WTC11 (cell line): ENCODE data around the gene CDKN2AIP. TPM values are rescaled to one million over a fixed set of nuclear protein-coding genes. Genes with fewer than 3 reads are reported as not detected.

Experiments
- ATAC-seq: fragments of 200-7000 bp; cut with Tn5 transposase; 2 replicates; pipeline ENCODE4 v1.10.0; 2021; ENCODE audit warnings: mild to moderate bottlenecking, moderate library complexity
- CTCF ChIA-PET: fragments of 300-600 bp; sonication (Branson Sonifier 250); formaldehyde crosslinking; loops from one replicate; lab custom pipeline; 2021; ENCODE audit warnings: antibody characterized with exemption; lab: Charles Lee
- POLR2A ChIA-PET: fragments of 350-600 bp; sonication (Branson Sonifier 250); formaldehyde crosslinking; loops from one replicate; lab custom pipeline; 2021; ENCODE audit warnings: antibody characterized with exemption; lab: Charles Lee
- DNase-seq: peaks from one replicate; pipeline ENCODE4 v3.0.0; 2021; ENCODE audit warnings: low spot score
- H3K27ac Mint-ChIP-seq: 2 replicates; pipeline ENCODE4 v1.8.0; 2021; ENCODE audit warnings: mixed read lengths
- H3K27me3 Mint-ChIP-seq: 2 replicates; pipeline ENCODE4 v1.8.0; 2021; ENCODE audit warnings: low read depth, mild to moderate bottlenecking, moderate library complexity, mixed read lengths
- H3K36me3 Mint-ChIP-seq: 2 replicates; pipeline ENCODE4 v1.8.0; 2021; ENCODE audit warnings: mixed read lengths
- H3K4me1 Mint-ChIP-seq: 2 replicates; pipeline ENCODE4 v1.8.0; 2022; ENCODE audit warnings: mixed read lengths
- H3K4me3 Mint-ChIP-seq: 2 replicates; pipeline ENCODE4 v1.8.0; 2021; ENCODE audit warnings: mild to moderate bottlenecking, moderate library complexity, mixed read lengths
- H3K9me3 Mint-ChIP-seq: 2 replicates; pipeline ENCODE4 v1.8.0; 2021; ENCODE audit warnings: mixed read lengths
- ATF6 ChIP-seq: sonication (generic); formaldehyde crosslinking; IDR thresholded peaks from 2 replicates; pipeline ENCODE4 v1.8.1; 2023; ENCODE audit warnings: mild to moderate bottlenecking, missing genetic modification reagents
- CDX4 ChIP-seq: fragments of 250-450 bp; sonication (Bioruptor Pico); IDR thresholded peaks from 2 replicates; pipeline ENCODE4 v1.9.0; 2021; ENCODE audit warnings: moderate library complexity, mild to moderate bottlenecking, inconsistent platforms, borderline replicate concordance
- E2F5 ChIP-seq: sonication (generic); formaldehyde crosslinking; IDR thresholded peaks from 2 replicates; pipeline ENCODE4 v1.8.1; 2022; ENCODE audit warnings: mild to moderate bottlenecking, moderate library complexity, missing genetic modification reagents
- ERG ChIP-seq: fragments of 250-450 bp; sonication (Bioruptor Pico); IDR thresholded peaks from 2 replicates; pipeline ENCODE4 v1.8.0; 2021; ENCODE audit warnings: mild to moderate bottlenecking
- FOXJ3 ChIP-seq: sonication (generic); formaldehyde crosslinking; IDR thresholded peaks from 2 replicates; pipeline ENCODE4 v1.9.0; 2021; ENCODE audit warnings: missing genetic modification reagents, mild to moderate bottlenecking, borderline replicate concordance
- FOXK1 ChIP-seq: sonication (generic); formaldehyde crosslinking; IDR thresholded peaks from 2 replicates; pipeline ENCODE4 v1.8.0; 2022; ENCODE audit warnings: mild to moderate bottlenecking, moderate library complexity, missing genetic modification reagents
- GABPB1 ChIP-seq: sonication (generic); formaldehyde crosslinking; IDR thresholded peaks from 2 replicates; pipeline ENCODE4 v1.8.1; 2023; ENCODE audit warnings: mild to moderate bottlenecking, missing genetic modification reagents
- JAZF1 ChIP-seq: fragments of 250-450 bp; sonication (Bioruptor Pico); IDR thresholded peaks from 2 replicates; pipeline ENCODE4 v1.9.0; 2021; ENCODE audit warnings: moderate library complexity, mild to moderate bottlenecking, inconsistent platforms
- KAT7 ChIP-seq: sonication (generic); formaldehyde crosslinking; IDR thresholded peaks from 2 replicates; pipeline ENCODE4 v1.8.1; 2023; ENCODE audit warnings: missing genetic modification reagents, mild to moderate bottlenecking, borderline replicate concordance
- MXD4 ChIP-seq: fragments of 250-450 bp; sonication (Bioruptor Pico); IDR thresholded peaks from 2 replicates; pipeline ENCODE4 v1.8.0; 2021; ENCODE audit warnings: mild to moderate bottlenecking, moderate library complexity, borderline replicate concordance
- MYBL2 ChIP-seq: sonication (generic); formaldehyde crosslinking; IDR thresholded peaks from 2 replicates; pipeline ENCODE4 v1.8.1; 2023; ENCODE audit warnings: mild to moderate bottlenecking, moderate library complexity, missing genetic modification reagents
- NR2C2 ChIP-seq: sonication (generic); formaldehyde crosslinking; IDR thresholded peaks from 2 replicates; pipeline ENCODE4 v1.8.0; 2022; ENCODE audit warnings: mild to moderate bottlenecking, missing genetic modification reagents
- NR3C1 ChIP-seq: sonication (generic); formaldehyde crosslinking; conservative IDR thresholded peaks from 2 replicates; pipeline ENCODE4 v1.8.1; 2023; ENCODE audit warnings: low read depth, mild to moderate bottlenecking, missing genetic modification reagents
- OVOL2 ChIP-seq: fragments of 250-450 bp; sonication (Bioruptor Pico); IDR thresholded peaks from 2 replicates; pipeline ENCODE4 v1.9.0; 2021; ENCODE audit warnings: mild to moderate bottlenecking, borderline replicate concordance
- PRDM15 ChIP-seq: sonication (generic); formaldehyde crosslinking; IDR thresholded peaks from 2 replicates; pipeline ENCODE4 v1.8.0; 2022; ENCODE audit warnings: missing genetic modification reagents
- USF2 ChIP-seq: sonication (generic); formaldehyde crosslinking; IDR thresholded peaks from 2 replicates; pipeline ENCODE4 v1.8.1; 2023; ENCODE audit warnings: mild to moderate bottlenecking, missing genetic modification reagents, moderate library complexity
- ZNF219 ChIP-seq: sonication (generic); formaldehyde crosslinking; IDR thresholded peaks from 2 replicates; pipeline ENCODE4 v1.8.0; 2023; ENCODE audit warnings: missing genetic modification reagents, mild to moderate bottlenecking, borderline replicate concordance
- ZNF232 ChIP-seq: sonication (generic); formaldehyde crosslinking; IDR thresholded peaks from 2 replicates; pipeline ENCODE4 v1.8.0; 2022; ENCODE audit warnings: mild to moderate bottlenecking, missing genetic modification reagents
- ZNF317 ChIP-seq: sonication (generic); formaldehyde crosslinking; IDR thresholded peaks from 2 replicates; pipeline ENCODE4 v1.8.1; 2023; ENCODE audit warnings: low read depth, mild to moderate bottlenecking, moderate library complexity, missing genetic modification reagents, borderline replicate concordance
- ZNF396 ChIP-seq: fragments of 250-450 bp; sonication (Bioruptor Pico); IDR thresholded peaks from 2 replicates; pipeline ENCODE4 v1.8.0; 2021; ENCODE audit warnings: mild to moderate bottlenecking, moderate library complexity, borderline replicate concordance
- ZNF532 ChIP-seq: fragments of 250-450 bp; sonication (Bioruptor Pico); IDR thresholded peaks from 2 replicates; pipeline ENCODE4 v1.9.0; 2021; ENCODE audit warnings: mild to moderate bottlenecking, borderline replicate concordance
- total RNA-seq: library from RNA; stranded (reverse); gene quantifications from 3 replicates; pipeline ENCODE4 v1.2.3, GENCODE V29; 2021

The CDKN2AIP gene
- total RNA-seq, 1 experiment from 2014 or later, result 13.7 TPM

- TF ChIP-seq OVOL2 (no peak), CDX4 (CRISPR knock-in tag) (no peak), ZNF317 (CRISPR knock-in tag) (no peak), NR2C2 (CRISPR knock-in tag) (no peak), NR3C1 (CRISPR knock-in tag) (no peak), ZNF396 (CRISPR knock-in tag) (no peak), GABPB1 (no peak), KAT7 (CRISPR knock-in tag) (no peak), ZNF532 (no peak), JAZF1 (CRISPR knock-in tag) (no peak), MYBL2 (CRISPR knock-in tag) (no peak)
Observed at GRCh38 chr4:183411291-183411861, 33.1 kb upstream of the CDKN2AIP start (continued).

GRCh38 chr4:183412821-183413220 lies 31.6 kb upstream of the CDKN2AIP start:
- CTCF ChIA-PET, result no interaction called here
- Mint-ChIP-seq H3K36me3 (no peaks in the 10 kb centered on the region), H3K4me1 (peaks cover 8% of the 10 kb centered on the region), H3K27ac (no peak overlapping the region), H3K4me3 (no peak overlapping the region), H3K27me3 (no peaks in the 10 kb centered on the region), H3K9me3 (no peaks in the 10 kb centered on the region)
- DNase-seq (no peak), ATAC-seq (no peak)
- POLR2A ChIA-PET, result no interaction called here
- no peak for TF ChIP-seq USF2 (CRISPR knock-in tag)
- no peak for TF ChIP-seq PRDM15 (CRISPR knock-in tag)
- no peak for TF ChIP-seq FOXJ3 (CRISPR knock-in tag)
- no peak for TF ChIP-seq OVOL2
- TF ChIP-seq NR3C1 (CRISPR knock-in tag), result no peak
- no peak for TF ChIP-seq MXD4 (CRISPR knock-in tag)
- no peak for TF ChIP-seq JAZF1 (CRISPR knock-in tag)
- TF ChIP-seq E2F5 (CRISPR knock-in tag), result no peak
- no peak for TF ChIP-seq ERG (CRISPR knock-in tag)
- no peak for TF ChIP-seq FOXK1 (CRISPR knock-in tag)
- TF ChIP-seq ZNF219 (CRISPR knock-in tag), result no peak
- TF ChIP-seq ZNF232, result no peak
- TF ChIP-seq ATF6 (CRISPR knock-in tag), result no peak
- no peak for TF ChIP-seq MYBL2 (CRISPR knock-in tag)
